Measurements from ENCODE around the gene DEAF1. TPM values are rescaled to one million over a fixed set of nuclear protein-coding genes. Genes with fewer than 3 reads are reported as not detected.

Gene DEAF1
- total RNA-seq, 2 experiments from 2014 or later, result 68.4 to 79.6 TPM

DNA sequence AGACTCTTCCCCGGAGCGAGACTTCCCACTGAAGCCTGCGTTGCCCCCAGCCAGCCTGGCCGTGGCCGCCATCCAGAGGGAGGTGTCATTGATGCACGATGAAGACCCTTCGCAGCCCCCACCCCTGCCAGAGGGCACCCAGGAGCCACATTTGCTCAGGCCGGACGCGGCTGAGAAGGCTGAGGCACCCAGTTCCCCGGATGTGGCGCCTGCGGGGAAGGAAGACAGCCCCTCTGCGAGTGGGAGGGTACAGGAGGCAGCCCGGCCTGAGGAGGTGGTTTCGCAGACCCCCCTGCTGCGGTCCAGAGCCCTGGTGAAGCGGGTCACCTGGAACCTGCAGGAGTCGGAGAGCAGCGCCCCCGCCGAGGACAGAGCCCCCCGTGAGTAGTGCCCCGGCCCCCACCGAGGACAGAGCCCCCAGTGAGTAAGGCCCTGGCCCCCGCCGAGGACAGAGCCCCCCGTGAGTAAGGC, 85.6 kb downstream of the DEAF1 start:
- Histone ChIP-seq H3K36me3 (ENCODE audit: insufficient read depth, low read length) (peaks cover 95% of the 10 kb centered on the region), H3K27ac (ENCODE audit: low read depth in 1 of 2, low read length in 2 of 2) (no peak overlapping the region)
- CTCF ChIA-PET, result no interaction called here

DNA sequence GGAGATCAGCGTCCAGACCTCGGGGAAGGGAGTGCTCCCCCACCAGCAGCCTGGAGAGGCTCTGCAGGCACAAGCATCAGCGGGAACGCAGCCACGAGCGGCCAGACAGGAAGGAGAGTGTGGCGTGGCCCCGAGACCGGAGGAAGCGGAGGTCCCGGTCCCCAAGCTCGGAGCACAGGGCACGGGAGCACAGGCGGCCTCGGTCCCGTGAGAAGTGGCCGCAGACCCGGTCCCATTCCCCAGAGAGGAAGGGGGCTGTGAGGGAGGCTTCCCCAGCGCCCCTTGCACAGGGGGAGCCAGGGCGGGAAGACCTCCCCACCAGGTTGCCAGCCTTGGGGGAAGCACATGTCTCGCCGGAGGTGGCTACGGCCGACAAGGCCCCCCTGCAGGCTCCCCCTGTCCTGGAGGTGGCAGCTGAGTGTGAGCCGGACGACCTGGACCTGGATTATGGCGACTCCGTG, 86.2 kb downstream of the DEAF1 start:
- Mint-ChIP-seq H3K9me3 (no peaks in the 10 kb centered on the region), H3K36me3 (ENCODE audit: low read depth) (peaks cover 54% of the 10 kb centered on the region), H3K4me3 (no peak overlapping the region), H3K4me1 (ENCODE audit: low read depth) (peaks cover 5% of the 10 kb centered on the region), H3K27me3 (no peaks in the 10 kb centered on the region), H3K27ac (peak overlapping the region; percentile 65)
- Histone ChIP-seq H3K27me3 (ENCODE audit: control insufficient read depth in 1 of 2, insufficient read depth in 2 of 2, low read length in 2 of 2) (no peaks in the 10 kb centered on the region), H3K36me3 (ENCODE audit: insufficient read depth, low read length) (peaks cover 95% of the 10 kb centered on the region), H3K9me3 (ENCODE audit: control insufficient read depth in 1 of 2, insufficient read depth in 1 of 2, low read length in 2 of 2) (peaks cover 0 to 3% of the 10 kb centered on the region in 2 experiments), H3K27ac (ENCODE audit: low read depth in 1 of 2, low read length in 2 of 2) (no peak overlapping the region), H3K4me1 (ENCODE audit: insufficient read depth, low read length) (peaks cover 7% of the 10 kb centered on the region), H3K4me3 (ENCODE audit: low read length) (no peak overlapping the region)
- ATAC-seq (ENCODE audit: poor library complexity), result no peak
- intact Hi-C loops (cut with DNase I, micrococcal nuclease), result no loop called here
- TF ChIP-seq, protein P1, sequence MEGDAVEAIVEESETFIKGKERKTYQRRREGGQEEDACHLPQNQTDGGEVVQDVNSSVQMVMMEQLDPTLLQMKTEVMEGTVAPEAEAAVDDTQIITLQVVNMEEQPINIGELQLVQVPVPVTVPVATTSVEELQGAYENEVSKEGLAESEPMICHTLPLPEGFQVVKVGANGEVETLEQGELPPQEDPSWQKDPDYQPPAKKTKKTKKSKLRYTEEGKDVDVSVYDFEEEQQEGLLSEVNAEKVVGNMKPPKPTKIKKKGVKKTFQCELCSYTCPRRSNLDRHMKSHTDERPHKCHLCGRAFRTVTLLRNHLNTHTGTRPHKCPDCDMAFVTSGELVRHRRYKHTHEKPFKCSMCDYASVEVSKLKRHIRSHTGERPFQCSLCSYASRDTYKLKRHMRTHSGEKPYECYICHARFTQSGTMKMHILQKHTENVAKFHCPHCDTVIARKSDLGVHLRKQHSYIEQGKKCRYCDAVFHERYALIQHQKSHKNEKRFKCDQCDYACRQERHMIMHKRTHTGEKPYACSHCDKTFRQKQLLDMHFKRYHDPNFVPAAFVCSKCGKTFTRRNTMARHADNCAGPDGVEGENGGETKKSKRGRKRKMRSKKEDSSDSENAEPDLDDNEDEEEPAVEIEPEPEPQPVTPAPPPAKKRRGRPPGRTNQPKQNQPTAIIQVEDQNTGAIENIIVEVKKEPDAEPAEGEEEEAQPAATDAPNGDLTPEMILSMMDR (IDR thresholded peaks at IDR 0.05), result no peak
- ChIA-PET POLR2A (no interaction called here), CTCF (no interaction called here)
- no peak for DNase-seq

More for the DNA sequence above, 85.6 kb downstream of the DEAF1 start:
- Histone ChIP-seq H3K4me3 (ENCODE audit: low read length) (no peak overlapping the region), H3K27me3 (ENCODE audit: control insufficient read depth in 1 of 2, insufficient read depth in 2 of 2, low read length in 2 of 2) (no peaks in the 10 kb centered on the region), H3K4me1 (ENCODE audit: insufficient read depth, low read length) (peaks cover 13% of the 10 kb centered on the region), H3K9me3 (ENCODE audit: control insufficient read depth in 1 of 2, insufficient read depth in 1 of 2, low read length in 2 of 2) (peaks cover 0 to 3% of the 10 kb centered on the region in 2 experiments)
- H3K4me3 Mint-ChIP-seq, result no peak overlapping the region
- DNase-seq (peak in 1 of 14 experiments; percentile 27), ATAC-seq (ENCODE audit: poor library complexity) (no peak)
- no peaks in the 10 kb centered on the region for H3K27me3 Mint-ChIP-seq
- TF ChIP-seq, protein P1 (IDR thresholded peaks at IDR 0.05), result no peak
- no peaks in the 10 kb centered on the region for H3K9me3 Mint-ChIP-seq
- peaks cover 52% of the 10 kb centered on the region for H3K36me3 Mint-ChIP-seq (ENCODE audit: low read depth)
- POLR2A ChIA-PET, result no interaction called here
- intact Hi-C loops (cut with DNase I, micrococcal nuclease), result no loop called here
- H3K4me1 Mint-ChIP-seq (ENCODE audit: low read depth), result peaks cover 9% of the 10 kb centered on the region
- H3K27ac Mint-ChIP-seq, result no peak overlapping the region

GRCh38 chr11:607971-608659, 86.9 kb downstream of the DEAF1 start:
- Mint-ChIP-seq H3K27me3 (no peaks in the 10 kb centered on the region), H3K4me3 (no peak overlapping the region), H3K27ac (peak overlapping the region; percentile 65), H3K36me3 (ENCODE audit: low read depth) (peaks cover 58% of the 10 kb centered on the region), H3K4me1 (ENCODE audit: low read depth) (peaks cover 5% of the 10 kb centered on the region), H3K9me3 (no peaks in the 10 kb centered on the region)
- DNase-seq (peak in 1 of 14 experiments; percentile 25), ATAC-seq (ENCODE audit: poor library complexity) (no peak)
- Histone ChIP-seq H3K4me1 (ENCODE audit: insufficient read depth, low read length) (peaks cover 2% of the 10 kb centered on the region), H3K9me3 (ENCODE audit: control insufficient read depth in 1 of 2, insufficient read depth in 1 of 2, low read length in 2 of 2) (peaks cover 0 to 3% of the 10 kb centered on the region in 2 experiments), H3K27me3 (ENCODE audit: control insufficient read depth in 1 of 2, insufficient read depth in 2 of 2, low read length in 2 of 2) (no peaks in the 10 kb centered on the region), H3K27ac (ENCODE audit: low read depth in 1 of 2, low read length in 2 of 2) (no peak overlapping the region), H3K4me3 (ENCODE audit: low read length) (no peak overlapping the region), H3K36me3 (ENCODE audit: insufficient read depth, low read length) (peaks cover 96% of the 10 kb centered on the region)
- TF ChIP-seq, protein P1 (IDR thresholded peaks at IDR 0.05), result no peak
- intact Hi-C loops (cut with DNase I, micrococcal nuclease), result no loop called here
- ChIA-PET CTCF (no interaction called here), POLR2A (no interaction called here)

All from CD4-positive, alpha-beta T cell (primary cell).